Adrenal gland (tissue), 5 donors: ENCODE data around the gene COQ10B.
A peak's percentile ranks its signal among the peaks of the same experiment; 100 is the strongest.

ENCODE experiments used
- CTCF ChIP-seq, 6 experiments: fragments of 450-650 bp in 4 of 6; fragments of 200-600 bp in 2 of 6; sonication (generic) in 1 of 6; IDR thresholded peaks; 1 replicate in 5 of 6; 2 replicates in 1 of 6; pipeline versions ENCODE4 v1.5.1 to v1.8.0; 2016 to 2021; ENCODE audit warnings: antibody characterized with exemption in 6 of 6, mild to moderate bottlenecking in 2 of 6, moderate library complexity in 1 of 6
- POLR2A ChIP-seq, 2 donors: fragments of 450-650 bp; IDR thresholded peaks; one replicate each; pipeline ENCODE4 v1.6.1; 2017; ENCODE audit warnings: antibody characterized with exemption in 2 of 2, mild to moderate bottlenecking in 2 of 2, moderate library complexity in 1 of 2
- donor health status: DM: no; HTN: no; CAD: no.

GRCh38 chr2:197515739-197516392, 62.5 kb downstream of the COQ10B start, which contains the start of gene MOB4:
- TF ChIP-seq CTCF (IDR thresholded peaks at IDR 0.05) (peak in 2 of 6 experiments; percentile 14 to 26), POLR2A (IDR thresholded peaks at IDR 0.05) (peak; percentile 93 to 99)
